Vagina (tissue), 2 donors: ENCODE measurements around the gene VAV3.

ENCODE experiments used
- POLR2A ChIP-seq, 2 donors: fragments of 450-650 bp; IDR thresholded peaks; one replicate each; pipeline ENCODE4 v1.6.1; 2017; ENCODE audit warnings: antibody characterized with exemption in 2 of 2, mild to moderate bottlenecking in 2 of 2, moderate library complexity in 2 of 2
- POLR2AphosphoS5 ChIP-seq, 2 donors: sonication (generic); formaldehyde crosslinking; IDR thresholded peaks; one replicate each; pipeline ENCODE4 v1.9.0; 2017; ENCODE audit warnings: antibody characterized with exemption in 2 of 2, mild to moderate bottlenecking in 2 of 2, low read depth in 1 of 2; ENCODE audit not compliant: insufficient read depth in 1 of 2
- TF ChIP-seq, protein P1 (sequence below), 3 experiments: fragments of 450-650 bp in 2 of 3; fragments of 200-600 bp in 1 of 3; sonication (generic) in 1 of 3; IDR thresholded peaks; one replicate each; pipeline ENCODE4 v1.5.1; 2017 to 2019; ENCODE audit warnings: antibody characterized with exemption in 3 of 3, mild to moderate bottlenecking in 2 of 3, moderate library complexity in 2 of 3

GRCh38 chr1:107662971-107663370, 302.0 kb downstream of the VAV3 start:
- TF ChIP-seq, protein P1, sequence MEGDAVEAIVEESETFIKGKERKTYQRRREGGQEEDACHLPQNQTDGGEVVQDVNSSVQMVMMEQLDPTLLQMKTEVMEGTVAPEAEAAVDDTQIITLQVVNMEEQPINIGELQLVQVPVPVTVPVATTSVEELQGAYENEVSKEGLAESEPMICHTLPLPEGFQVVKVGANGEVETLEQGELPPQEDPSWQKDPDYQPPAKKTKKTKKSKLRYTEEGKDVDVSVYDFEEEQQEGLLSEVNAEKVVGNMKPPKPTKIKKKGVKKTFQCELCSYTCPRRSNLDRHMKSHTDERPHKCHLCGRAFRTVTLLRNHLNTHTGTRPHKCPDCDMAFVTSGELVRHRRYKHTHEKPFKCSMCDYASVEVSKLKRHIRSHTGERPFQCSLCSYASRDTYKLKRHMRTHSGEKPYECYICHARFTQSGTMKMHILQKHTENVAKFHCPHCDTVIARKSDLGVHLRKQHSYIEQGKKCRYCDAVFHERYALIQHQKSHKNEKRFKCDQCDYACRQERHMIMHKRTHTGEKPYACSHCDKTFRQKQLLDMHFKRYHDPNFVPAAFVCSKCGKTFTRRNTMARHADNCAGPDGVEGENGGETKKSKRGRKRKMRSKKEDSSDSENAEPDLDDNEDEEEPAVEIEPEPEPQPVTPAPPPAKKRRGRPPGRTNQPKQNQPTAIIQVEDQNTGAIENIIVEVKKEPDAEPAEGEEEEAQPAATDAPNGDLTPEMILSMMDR (IDR thresholded peaks at IDR 0.05): no peak
- TF ChIP-seq POLR2A (IDR thresholded peaks at IDR 0.05) (no peak), POLR2AphosphoS5 (IDR thresholded peaks at IDR 0.05; ENCODE audit: insufficient read depth in 1 of 2, low read depth in 1 of 2) (no peak)
